NT2/D1 (cell line): ENCODE data around the gene SLC12A1.

Source experiments
- SUZ12 ChIP-seq: IDR thresholded peaks from 2 replicates; pipeline ENCODE4 v1.6.1; 2011; ENCODE audit not compliant: insufficient read length, insufficient read depth; ENCODE audit errors: extremely low read depth
- YY1 ChIP-seq: IDR thresholded peaks from 2 replicates; pipeline ENCODE4 v1.6.1; 2011; ENCODE audit not compliant: insufficient read length, insufficient read depth
- ZNF274 ChIP-seq: IDR thresholded peaks from 2 replicates; pipeline ENCODE4 v1.6.1; 2011; ENCODE audit warnings: mild to moderate bottlenecking, low read depth, low read length

GRCh38 chr15:48304398-48304797 is 98.3 kb downstream of the SLC12A1 start:
- TF ChIP-seq ZNF274 (no peak), YY1 (no peak), SUZ12 (no peak)
